Heart left ventricle (tissue), 13 donors: ENCODE results near the gene WDR41.

ENCODE experiments used
- CTCF ChIP-seq, 12 donors: fragments of 200-600 bp; sonication (generic) in 4 of 12; IDR thresholded peaks; one replicate each; pipeline versions ENCODE4 v1.5.0 to v1.8.0; 2018 to 2022; ENCODE audit warnings: antibody characterized with exemption in 12 of 12, mild to moderate bottlenecking in 5 of 12
- POLR2A ChIP-seq, 2 donors: fragments of 450-650 bp; IDR thresholded peaks; one replicate each; pipeline ENCODE4 v1.6.1; 2017; ENCODE audit warnings: antibody characterized with exemption in 2 of 2, mild to moderate bottlenecking in 2 of 2, moderate library complexity in 2 of 2
- donor health status: ischemic (EF 13 %, LVEDD 7.1; RV severe dilation, severe dysfunction).
- donor health status: DM: no; HTN: yes; CAD: no.
- donor health status: DM: no; HTN: no; CAD: no.
- donor health status: ischemic (EF 25% LVEDD 6.9; RV normal size, moderate dysfunction).
- donor health status: ischemic (EF 25% LVEDD 5.7; RV mildly dilated, moderate dysfunction).
- donor health status: ischemic (EF 35%, LVEDD 5.7; RV mildly dilated, moderate dysfunction).
- donor health status: nonischemic (EF 11% LVEDD 7.7; RV severe dilation, severe dysfunction).
- donor health status: DM: yes; HTN: yes; CAD: no.
- donor health status: PGD.
- donor health status: ischemic (EF 29% LVEDD 5.4; RV normal size, mild dysfunction).
- donor health status: nonischemic (EF 23%, LVEDD 6.1; RV moderate dilation, normal function).

GRCh38 chr5:77444356-77444755, 47.8 kb downstream of the WDR41 start:
- TF ChIP-seq CTCF (IDR thresholded peaks at IDR 0.05) (no peak), POLR2A (IDR thresholded peaks at IDR 0.05) (no peak)
